Gastrocnemius medialis (tissue), 4 donors: ENCODE measurements around the gene TMED10.

ENCODE experiments used
- CTCF ChIP-seq, 5 experiments: fragments of 450-650 bp in 3 of 5; fragments of 200-600 bp in 2 of 5; sonication (generic) in 2 of 5; IDR thresholded peaks in 4 of 5; conservative IDR thresholded peaks in 1 of 5; 1 replicate in 4 of 5; 2 replicates in 1 of 5; pipeline ENCODE4 v1.5.1; 2016 to 2019; ENCODE audit warnings: antibody characterized with exemption in 5 of 5, mild to moderate bottlenecking in 3 of 5, moderate library complexity in 3 of 5
- POLR2A ChIP-seq, 2 donors: fragments of 450-650 bp; IDR thresholded peaks; one replicate each; pipeline ENCODE4 v1.6.1; 2017; ENCODE audit warnings: antibody characterized with exemption in 2 of 2, mild to moderate bottlenecking in 2 of 2, moderate library complexity in 2 of 2

GRCh38 chr14:75126121-75126544 is 50.3 kb downstream of the TMED10 start:
- TF ChIP-seq CTCF (IDR thresholded peaks at IDR 0.05 in 4 of 5, conservative IDR thresholded peaks at IDR 0.05 in 1 of 5) = no peak
- no peak for TF ChIP-seq POLR2A (IDR thresholded peaks at IDR 0.05)
